Hepatocyte (in vitro differentiated cells): Measurements from ENCODE around the gene TMEM225B. TPM values are rescaled to one million over a fixed set of nuclear protein-coding genes. Genes with fewer than 3 reads are reported as not detected.

Source experiments
- DNase-seq: peaks from one replicate; pipeline ENCODE4 v3.0.0-alpha.2; 2016; ENCODE audit warnings: low spot score
- H2AFZ ChIP-seq: fragments of 200-600 bp; sonication (generic); 2 replicates; pipeline ENCODE4 v1.6.0; 2016; ENCODE audit warnings: antibody characterized with exemption, mild to moderate bottlenecking
- H3K27ac ChIP-seq: fragments of 200-600 bp; sonication (generic); 2 replicates; pipeline ENCODE4 v1.5.1; 2016; ENCODE audit warnings: mild to moderate bottlenecking
- H3K27me3 ChIP-seq: fragments of 200-600 bp; sonication (generic); 2 replicates; pipeline ENCODE4 v1.6.1; 2016
- H3K36me3 ChIP-seq: fragments of 200-600 bp; sonication (generic); replicated peaks from 2 replicates; pipeline ENCODE4 v1.5.1; 2016; ENCODE audit warnings: low read depth; ENCODE audit not compliant: insufficient read depth
- H3K4me1 ChIP-seq: fragments of 200-600 bp; sonication (generic); 2 replicates; pipeline ENCODE4 v1.5.1; 2016; ENCODE audit warnings: mild to moderate bottlenecking, moderate library complexity; ENCODE audit not compliant: insufficient read depth
- H3K4me2 ChIP-seq: fragments of 200-600 bp; sonication (generic); 2 replicates; pipeline ENCODE4 v1.6.0; 2016
- H3K4me3 ChIP-seq: fragments of 200-600 bp; sonication (generic); 2 replicates; pipeline ENCODE4 v1.5.1; 2016; ENCODE audit warnings: mild to moderate bottlenecking
- H3K79me2 ChIP-seq: fragments of 200-600 bp; sonication (generic); 2 replicates; pipeline ENCODE4 v1.6.0; 2017; ENCODE audit warnings: mild to moderate bottlenecking
- H3K9me2 ChIP-seq: fragments of 200-600 bp; sonication (generic); replicated peaks from 2 replicates; pipeline ENCODE4 v1.6.0; 2017; ENCODE audit warnings: mild to moderate bottlenecking; ENCODE audit not compliant: insufficient read depth
- H3K9me3 ChIP-seq: fragments of 200-600 bp; sonication (generic); 2 replicates; pipeline ENCODE4 v1.5.1; 2016; ENCODE audit warnings: low read depth, mild to moderate bottlenecking
- H4K20me1 ChIP-seq: fragments of 200-600 bp; sonication (generic); 2 replicates; pipeline ENCODE4 v1.6.0; 2016; ENCODE audit warnings: mild to moderate bottlenecking; ENCODE audit not compliant: insufficient read depth, poor library complexity, severe bottlenecking
- CTCF ChIP-seq: fragments of 200-600 bp; sonication (generic); IDR thresholded peaks from 2 replicates; pipeline ENCODE4 v1.5.1; 2016; ENCODE audit warnings: antibody characterized with exemption, mild to moderate bottlenecking; ENCODE audit not compliant: poor library complexity
- EZH2 ChIP-seq: fragments of 200-600 bp; sonication (generic); IDR thresholded peaks from 2 replicates; pipeline ENCODE4 v1.6.1; 2016; ENCODE audit warnings: antibody characterized with exemption, mild to moderate bottlenecking, borderline replicate concordance
- EZH2phosphoT487 ChIP-seq: fragments of 200-600 bp; sonication (generic); IDR thresholded peaks from one replicate; pipeline ENCODE4 v1.6.1; 2018; ENCODE audit warnings: antibody characterized with exemption, mild to moderate bottlenecking, low read depth, moderate library complexity; ENCODE audit not compliant: unreplicated experiment, severe bottlenecking
- WGBS: methylation state at CpG from one replicate; pipeline ENCODE4 v1.1.6; 2016; ENCODE audit warnings: low lambda C conversion rate; ENCODE audit errors: missing lambda C conversion rate; 5-methylcytosine and 5-hydroxymethylcytosine counted together
- polyA plus RNA-seq: library from polyadenylated mRNA; unstranded; fragments of >200 nt; fragmentation: Nextera tagmentation; extraction: Ambion mirVana; gene quantifications from 2 replicates; pipeline ENCODE4 v1.2.1, GENCODE V29; 2016
- total RNA-seq: library from RNA; depleted of rRNA; stranded (reverse); fragments of >200 nt; gene quantifications from 2 replicates; pipeline ENCODE4 v1.2.3, GENCODE V29; 2014

TMEM225B gene
- total and polyA plus RNA-seq, 2 experiments from 2014 or later: 0.12 to 0.20 TPM

GRCh38 chr7:99553039-99553438 lies 45.0 kb upstream of the TMEM225B start:
- peaks cover 14% of the 10 kb centered on the region for H3K4me1 ChIP-seq
- no peak overlapping the region for H3K4me2 ChIP-seq
- H3K27ac ChIP-seq: no peak overlapping the region
- no peak for DNase-seq
- H3K79me2 ChIP-seq: peaks cover 51% of the 10 kb centered on the region
- TF ChIP-seq CTCF (no peak), EZH2phosphoT487 (no peak), EZH2 (no peak)
- no peaks in the 10 kb centered on the region for H4K20me1 ChIP-seq
- no peaks in the 10 kb centered on the region for H3K9me2 ChIP-seq
- no peaks in the 10 kb centered on the region for H3K9me3 ChIP-seq
- no peak overlapping the region for H3K4me3 ChIP-seq
- no peaks in the 10 kb centered on the region for H3K27me3 ChIP-seq
- no peak overlapping the region for H2AFZ ChIP-seq
- H3K36me3 ChIP-seq: peaks cover 2% of the 10 kb centered on the region
- WGBS: 94% methylated on average over 4 of the region's 4 CpGs

- H3K36me3 ChIP-seq: no peaks in the 10 kb centered on the region
- H3K9me3 ChIP-seq: no peaks in the 10 kb centered on the region
- H3K79me2 ChIP-seq: peaks cover 57% of the 10 kb centered on the region
- no peak overlapping the region for H3K4me2 ChIP-seq
- DNase-seq: no peak
- peaks cover 20% of the 10 kb centered on the region for H3K4me1 ChIP-seq
- WGBS: 86% methylated on average over 2 of the region's 2 CpGs
- TF ChIP-seq EZH2phosphoT487 (no peak), EZH2 (no peak), CTCF (no peak)
- H3K27me3 ChIP-seq: no peaks in the 10 kb centered on the region
- H4K20me1 ChIP-seq: no peaks in the 10 kb centered on the region
- no peak overlapping the region for H3K4me3 ChIP-seq
- H3K9me2 ChIP-seq: no peaks in the 10 kb centered on the region
- H3K27ac ChIP-seq: no peak overlapping the region
- no peak overlapping the region for H2AFZ ChIP-seq
These were observed 43.1 kb upstream of the TMEM225B start for GRCh38 chr7:99554939-99555338.

GRCh38 chr7:99557196-99557607 lies 40.9 kb upstream of the TMEM225B start:
- Histone ChIP-seq H3K27me3 (no peaks in the 10 kb centered on the region), H3K4me2 (peak overlapping the region; percentile 83), H3K27ac (peak overlapping the region; percentile 99), H2AFZ (no peak overlapping the region), H3K4me3 (peak overlapping the region; percentile 64), H3K36me3 (no peaks in the 10 kb centered on the region), H3K79me2 (peaks cover 60% of the 10 kb centered on the region), H4K20me1 (no peaks in the 10 kb centered on the region), H3K4me1 (peaks cover 22% of the 10 kb centered on the region), H3K9me2 (no peaks in the 10 kb centered on the region), H3K9me3 (no peaks in the 10 kb centered on the region)
- DNase-seq: no peak
- 92% methylated on average over 4 of the region's 4 CpGs for WGBS
- TF ChIP-seq CTCF (no peak), EZH2 (no peak), EZH2phosphoT487 (no peak)

- Histone ChIP-seq H3K4me3 (peak overlapping the region; percentile 64), H3K36me3 (no peaks in the 10 kb centered on the region), H3K4me2 (peak overlapping the region; percentile 83), H3K4me1 (peaks cover 27% of the 10 kb centered on the region), H3K9me3 (no peaks in the 10 kb centered on the region), H3K9me2 (no peaks in the 10 kb centered on the region), H3K27ac (peak overlapping the region; percentile 99), H3K79me2 (peaks cover 61% of the 10 kb centered on the region), H2AFZ (peak overlapping the region; percentile 82), H4K20me1 (no peaks in the 10 kb centered on the region), H3K27me3 (no peaks in the 10 kb centered on the region)
- TF ChIP-seq CTCF (no peak), EZH2 (no peak), EZH2phosphoT487 (no peak)
- no peak for DNase-seq
- 1% methylated on average over 17 of the region's 17 CpGs for WGBS
These were observed 40.1 kb upstream of the TMEM225B start for GRCh38 chr7:99557940-99558305.
